ENCODE data around the gene MT4. TPM values are rescaled to one million over a fixed set of nuclear protein-coding genes. Genes with fewer than 3 reads are reported as not detected.

The MT4 gene
- polyA plus RNA-seq (2012; ENCODE audit: low read depth, missing spikeins), result not detected

- TF ChIP-seq POLR2AphosphoS5 (IDR thresholded peaks at IDR 0.05; ENCODE audit: low read depth, low read length) (no peak), SPI1 (IDR thresholded peaks at IDR 0.05; ENCODE audit: low read depth, low read length) (no peak), POU2F2 (IDR thresholded peaks at IDR 0.05; ENCODE audit: low read depth, low read length) (no peak), POLR2A (IDR thresholded peaks at IDR 0.05; ENCODE audit: low read depth, low read length) (no peak), PAX5 (IDR thresholded peaks at IDR 0.05; ENCODE audit: insufficient read depth, low read length, severe bottlenecking) (no peak), TAF1 (IDR thresholded peaks at IDR 0.05; ENCODE audit: low read depth, low read length) (no peak)
- no peak for DNase-seq (ENCODE audit: insufficient read length, low spot score)
- no peak for FAIRE-seq
These were observed at the start of gene MT4 for GRCh38 chr16:56564793-56565477. Gene MT4, plus strand, starts transcription at chr16:56565073. Its CDS starts 56 bp downstream, at chr16:56565129.

GRCh38 chr16:56515665-56516064 is 49.2 kb upstream of the MT4 start:
- FAIRE-seq (no peak), DNase-seq (ENCODE audit: insufficient read length, low spot score) (no peak)
- TF ChIP-seq SPI1 (IDR thresholded peaks at IDR 0.05; ENCODE audit: low read depth, low read length) (no peak), TAF1 (IDR thresholded peaks at IDR 0.05; ENCODE audit: low read depth, low read length) (no peak), PAX5 (IDR thresholded peaks at IDR 0.05; ENCODE audit: insufficient read depth, low read length, severe bottlenecking) (no peak), POU2F2 (IDR thresholded peaks at IDR 0.05; ENCODE audit: low read depth, low read length) (no peak), POLR2AphosphoS5 (IDR thresholded peaks at IDR 0.05; ENCODE audit: low read depth, low read length) (no peak), POLR2A (IDR thresholded peaks at IDR 0.05; ENCODE audit: low read depth, low read length) (no peak)

GRCh38 chr16:56517206-56517605 is 47.7 kb upstream of the MT4 start:
- no peak for DNase-seq (ENCODE audit: insufficient read length, low spot score)
- FAIRE-seq, result no peak
- TF ChIP-seq POU2F2 (IDR thresholded peaks at IDR 0.05; ENCODE audit: low read depth, low read length), result no peak
- no peak for TF ChIP-seq POLR2AphosphoS5 (IDR thresholded peaks at IDR 0.05; ENCODE audit: low read depth, low read length)
- TF ChIP-seq TAF1 (IDR thresholded peaks at IDR 0.05; ENCODE audit: low read depth, low read length), result no peak
- TF ChIP-seq PAX5 (IDR thresholded peaks at IDR 0.05; ENCODE audit: insufficient read depth, low read length, severe bottlenecking), result no peak
- no peak for TF ChIP-seq POLR2A (IDR thresholded peaks at IDR 0.05; ENCODE audit: low read depth, low read length)
- no peak for TF ChIP-seq SPI1 (IDR thresholded peaks at IDR 0.05; ENCODE audit: low read depth, low read length)

GRCh38 chr16:56518425-56518824 is 46.4 kb upstream of the MT4 start:
- no peak for TF ChIP-seq SPI1 (IDR thresholded peaks at IDR 0.05; ENCODE audit: low read depth, low read length)
- TF ChIP-seq TAF1 (IDR thresholded peaks at IDR 0.05; ENCODE audit: low read depth, low read length), result no peak
- no peak for TF ChIP-seq POLR2A (IDR thresholded peaks at IDR 0.05; ENCODE audit: low read depth, low read length)
- no peak for TF ChIP-seq PAX5 (IDR thresholded peaks at IDR 0.05; ENCODE audit: insufficient read depth, low read length, severe bottlenecking)
- TF ChIP-seq POU2F2 (IDR thresholded peaks at IDR 0.05; ENCODE audit: low read depth, low read length), result no peak
- TF ChIP-seq POLR2AphosphoS5 (IDR thresholded peaks at IDR 0.05; ENCODE audit: low read depth, low read length), result no peak
- no peak for FAIRE-seq

GRCh38 chr16:56519459-56520250 is 45.2 kb upstream of the MT4 start, which contains the start of gene BBS2:
Gene BBS2, minus strand, starts transcription at chr16:56520024. Its CDS starts 162 bp downstream, at chr16:56519862.
- FAIRE-seq, result peak; percentile 98
- peak; percentile 87 for DNase-seq (ENCODE audit: insufficient read length, low spot score)
- peak; percentile 70 for TF ChIP-seq POLR2AphosphoS5 (IDR thresholded peaks at IDR 0.05; ENCODE audit: low read depth, low read length)
- peak; percentile 44; the same call in 1 of the 2 replicates for TF ChIP-seq TAF1 (IDR thresholded peaks at IDR 0.05; ENCODE audit: low read depth, low read length)
- TF ChIP-seq PAX5 (IDR thresholded peaks at IDR 0.05; ENCODE audit: insufficient read depth, low read length, severe bottlenecking), result no peak
- TF ChIP-seq POU2F2 (IDR thresholded peaks at IDR 0.05; ENCODE audit: low read depth, low read length), result no peak
- TF ChIP-seq POLR2A (IDR thresholded peaks at IDR 0.05; ENCODE audit: low read depth, low read length), result peak; percentile 67

More at GRCh38 chr16:56518425-56518824, 46.4 kb upstream of the MT4 start:
- DNase-seq (ENCODE audit: insufficient read length, low spot score), result no peak

- TF ChIP-seq TAF1 (IDR thresholded peaks at IDR 0.05; ENCODE audit: low read depth, low read length) (no peak), SPI1 (IDR thresholded peaks at IDR 0.05; ENCODE audit: low read depth, low read length) (no peak), POU2F2 (IDR thresholded peaks at IDR 0.05; ENCODE audit: low read depth, low read length) (no peak), POLR2A (IDR thresholded peaks at IDR 0.05; ENCODE audit: low read depth, low read length) (no peak), PAX5 (IDR thresholded peaks at IDR 0.05; ENCODE audit: insufficient read depth, low read length, severe bottlenecking) (no peak), POLR2AphosphoS5 (IDR thresholded peaks at IDR 0.05; ENCODE audit: low read depth, low read length) (no peak)
- FAIRE-seq (no peak), DNase-seq (ENCODE audit: insufficient read length, low spot score) (no peak)
These were observed 44.7 kb upstream of the MT4 start for GRCh38 chr16:56520251-56520577.

GRCh38 chr16:56525236-56525635 is 39.6 kb upstream of the MT4 start:
- DNase-seq (ENCODE audit: insufficient read length, low spot score), result no peak
- TF ChIP-seq POLR2AphosphoS5 (IDR thresholded peaks at IDR 0.05; ENCODE audit: low read depth, low read length) (no peak), SPI1 (IDR thresholded peaks at IDR 0.05; ENCODE audit: low read depth, low read length) (no peak), TAF1 (IDR thresholded peaks at IDR 0.05; ENCODE audit: low read depth, low read length) (no peak), POU2F2 (IDR thresholded peaks at IDR 0.05; ENCODE audit: low read depth, low read length) (no peak), POLR2A (IDR thresholded peaks at IDR 0.05; ENCODE audit: low read depth, low read length) (no peak), PAX5 (IDR thresholded peaks at IDR 0.05; ENCODE audit: insufficient read depth, low read length, severe bottlenecking) (no peak)
- FAIRE-seq, result no peak

GRCh38 chr16:56530872-56531271 is 34.0 kb upstream of the MT4 start:
- no peak for FAIRE-seq
- DNase-seq (ENCODE audit: insufficient read length, low spot score), result no peak
- TF ChIP-seq SPI1 (IDR thresholded peaks at IDR 0.05; ENCODE audit: low read depth, low read length) (no peak), PAX5 (IDR thresholded peaks at IDR 0.05; ENCODE audit: insufficient read depth, low read length, severe bottlenecking) (no peak), POU2F2 (IDR thresholded peaks at IDR 0.05; ENCODE audit: low read depth, low read length) (no peak), TAF1 (IDR thresholded peaks at IDR 0.05; ENCODE audit: low read depth, low read length) (no peak), POLR2A (IDR thresholded peaks at IDR 0.05; ENCODE audit: low read depth, low read length) (no peak), POLR2AphosphoS5 (IDR thresholded peaks at IDR 0.05; ENCODE audit: low read depth, low read length) (no peak)

GRCh38 chr16:56532714-56533113 is 32.2 kb upstream of the MT4 start:
- DNase-seq (ENCODE audit: insufficient read length, low spot score) (no peak), FAIRE-seq (no peak)
- TF ChIP-seq POLR2AphosphoS5 (IDR thresholded peaks at IDR 0.05; ENCODE audit: low read depth, low read length) (no peak), POU2F2 (IDR thresholded peaks at IDR 0.05; ENCODE audit: low read depth, low read length) (no peak), POLR2A (IDR thresholded peaks at IDR 0.05; ENCODE audit: low read depth, low read length) (no peak)
